MCF 10A (cell line): ENCODE measurements around the gene CENPB. TPM values are rescaled to one million over a fixed set of nuclear protein-coding genes. Genes with fewer than 3 reads are reported as not detected.
A peak's percentile ranks its signal among the peaks of the same experiment; 100 is the strongest.

Experiments used
- BruUV-seq: library from RNA; stranded (reverse); fragments of 400-500 nt; replicated peaks from 2 replicates; lab custom pipeline; 2021; lab: Mats Ljungman, UMichigan
- CTCF ChIA-PET: fragments of 300-600 bp; sonication (Branson Sonifier 250); formaldehyde crosslinking; extraction: SDS; loops from one replicate; lab custom pipeline; 2021; ENCODE audit warnings: antibody characterized with exemption, inconsistent platforms; lab: Yijun Ruan, JAX
- POLR2A ChIA-PET: fragments of 300-600, 350-650 bp; sonication (Branson Sonifier 250); formaldehyde crosslinking; extraction: SDS; loops from one replicate; lab custom pipeline; 2020; ENCODE audit warnings: antibody characterized with exemption, inconsistent platforms; lab: Yijun Ruan, JAX
- DNase-seq: peaks from one replicate; pipeline ENCODE4 v3.0.0-alpha.2; 2018; ENCODE audit not compliant: unreplicated experiment
- H3K27ac Mint-ChIP-seq: one replicate; pipeline ENCODE4 v1.8.0; 2022; ENCODE audit warnings: mild to moderate bottlenecking, low read depth, mixed read lengths; ENCODE audit not compliant: unreplicated experiment
- H3K27me3 Mint-ChIP-seq: one replicate; pipeline ENCODE4 v1.8.0; 2022; ENCODE audit warnings: mixed read lengths; ENCODE audit not compliant: insufficient read depth, unreplicated experiment
- H3K36me3 Mint-ChIP-seq: one replicate; pipeline ENCODE4 v1.8.0; 2022; ENCODE audit warnings: mild to moderate bottlenecking, moderate library complexity, mixed read lengths; ENCODE audit not compliant: insufficient read depth, unreplicated experiment
- H3K4me1 Mint-ChIP-seq: one replicate; pipeline ENCODE4 v1.8.0; 2022; ENCODE audit warnings: mixed read lengths; ENCODE audit not compliant: insufficient read depth, unreplicated experiment
- H3K4me3 Mint-ChIP-seq: one replicate; pipeline ENCODE4 v1.8.0; 2022; ENCODE audit warnings: mild to moderate bottlenecking, moderate library complexity, mixed read lengths; ENCODE audit not compliant: unreplicated experiment
- H3K9me3 Mint-ChIP-seq: one replicate; pipeline ENCODE4 v1.8.0; 2022; ENCODE audit warnings: mixed read lengths; ENCODE audit not compliant: unreplicated experiment
- intact Hi-C: fragments of 100-400 bp; cut with micrococcal nuclease; formaldehyde crosslinking; loops from 2 replicates; pipeline ENCODE4 v1.14.1; 2022
- total RNA-seq: library from RNA; stranded (reverse); gene quantifications from 2 replicates; pipeline ENCODE4 v1.2.3, GENCODE V29; 2022
- TF ChIP-seq, protein P1 (sequence below): fragments of 200-600 bp; IDR thresholded peaks from one replicate; pipeline ENCODE4 v1.8.0; 2022; ENCODE audit warnings: antibody characterized with exemption, mild to moderate bottlenecking; ENCODE audit not compliant: unreplicated experiment

CENPB gene
- total RNA-seq, 1 experiment from 2014 or later: 54.8 TPM

DNA sequence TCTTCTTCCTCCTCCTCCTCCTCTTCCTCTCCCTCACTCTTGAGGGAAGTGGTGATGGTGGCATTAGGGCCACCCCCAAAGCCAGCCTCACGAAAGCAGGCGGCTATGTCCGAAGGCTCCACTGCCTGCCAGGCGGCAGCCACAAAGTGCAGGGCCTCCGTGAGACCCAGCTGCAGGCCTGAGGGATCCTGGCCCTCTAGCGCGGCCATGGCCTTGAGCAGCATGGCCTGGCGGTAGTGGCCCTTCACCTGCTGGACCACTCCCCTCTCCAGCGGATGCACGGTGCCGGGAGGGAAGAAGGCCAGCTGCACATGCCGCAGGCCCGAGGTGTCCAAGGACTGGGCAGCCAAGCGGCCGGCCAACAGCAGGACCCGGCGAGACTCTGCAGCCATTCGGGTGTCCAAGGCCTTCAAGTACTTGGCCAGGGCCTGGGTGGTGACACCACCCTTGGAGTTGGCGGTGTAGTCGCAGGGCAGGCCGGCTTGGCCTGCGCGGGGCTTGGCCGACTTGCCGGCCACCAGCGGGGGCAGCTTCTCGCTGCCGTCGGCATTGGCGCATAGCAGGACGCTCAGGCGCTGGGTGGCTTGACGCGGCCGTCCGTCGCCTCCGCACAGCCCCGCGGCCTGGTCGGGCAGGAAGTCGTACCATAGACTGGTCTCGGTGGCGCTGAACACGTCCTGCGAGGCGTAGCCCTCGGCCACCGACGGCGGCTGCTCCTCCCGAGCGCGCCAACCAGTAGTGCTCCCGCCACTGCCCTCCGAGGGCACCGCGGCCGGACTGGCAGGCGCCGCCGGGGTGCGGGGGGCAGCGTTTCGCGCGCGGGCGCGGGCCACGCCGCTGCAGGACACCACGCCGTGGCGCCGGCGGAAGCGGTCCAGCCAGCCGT, 1.1 kb downstream of the CENPB start:
- H3K27me3 Mint-ChIP-seq: no peaks in the 10 kb centered on the region
- H3K27ac Mint-ChIP-seq: peak overlapping the region; percentile 42
- DNase-seq: no peak
- H3K36me3 Mint-ChIP-seq: peaks cover 21% of the 10 kb centered on the region
- peak overlapping the region; percentile 76 for H3K4me3 Mint-ChIP-seq
- BruUV-seq: no TSS peak
- TF ChIP-seq, protein P1, sequence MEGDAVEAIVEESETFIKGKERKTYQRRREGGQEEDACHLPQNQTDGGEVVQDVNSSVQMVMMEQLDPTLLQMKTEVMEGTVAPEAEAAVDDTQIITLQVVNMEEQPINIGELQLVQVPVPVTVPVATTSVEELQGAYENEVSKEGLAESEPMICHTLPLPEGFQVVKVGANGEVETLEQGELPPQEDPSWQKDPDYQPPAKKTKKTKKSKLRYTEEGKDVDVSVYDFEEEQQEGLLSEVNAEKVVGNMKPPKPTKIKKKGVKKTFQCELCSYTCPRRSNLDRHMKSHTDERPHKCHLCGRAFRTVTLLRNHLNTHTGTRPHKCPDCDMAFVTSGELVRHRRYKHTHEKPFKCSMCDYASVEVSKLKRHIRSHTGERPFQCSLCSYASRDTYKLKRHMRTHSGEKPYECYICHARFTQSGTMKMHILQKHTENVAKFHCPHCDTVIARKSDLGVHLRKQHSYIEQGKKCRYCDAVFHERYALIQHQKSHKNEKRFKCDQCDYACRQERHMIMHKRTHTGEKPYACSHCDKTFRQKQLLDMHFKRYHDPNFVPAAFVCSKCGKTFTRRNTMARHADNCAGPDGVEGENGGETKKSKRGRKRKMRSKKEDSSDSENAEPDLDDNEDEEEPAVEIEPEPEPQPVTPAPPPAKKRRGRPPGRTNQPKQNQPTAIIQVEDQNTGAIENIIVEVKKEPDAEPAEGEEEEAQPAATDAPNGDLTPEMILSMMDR: no peak
- intact Hi-C loops: loop anchor here (1.0 to 10.0 kb wide), 3 partner anchors 35 to 289 kb away; partner anchors contain the start of gene AP5S1
- peaks cover 45% of the 10 kb centered on the region for H3K4me1 Mint-ChIP-seq
- CTCF ChIA-PET: interaction anchor here (0.5 to 12.0 kb wide), 14 partner anchors 10 to 286 kb away, joined by 3 to 231 read pairs (median 4); partner anchors contain the start of genes ADISSP, AP5S1 and CDC25B
- no peaks in the 10 kb centered on the region for H3K9me3 Mint-ChIP-seq
- POLR2A ChIA-PET: interaction anchor here (0.6 to 5.2 kb wide), 14 partner anchors 10 to 109 kb away, joined by 3 to 61 read pairs (median 8); partner anchors contain the start of genes ADISSP, CDC25B and MAVS

DNA sequence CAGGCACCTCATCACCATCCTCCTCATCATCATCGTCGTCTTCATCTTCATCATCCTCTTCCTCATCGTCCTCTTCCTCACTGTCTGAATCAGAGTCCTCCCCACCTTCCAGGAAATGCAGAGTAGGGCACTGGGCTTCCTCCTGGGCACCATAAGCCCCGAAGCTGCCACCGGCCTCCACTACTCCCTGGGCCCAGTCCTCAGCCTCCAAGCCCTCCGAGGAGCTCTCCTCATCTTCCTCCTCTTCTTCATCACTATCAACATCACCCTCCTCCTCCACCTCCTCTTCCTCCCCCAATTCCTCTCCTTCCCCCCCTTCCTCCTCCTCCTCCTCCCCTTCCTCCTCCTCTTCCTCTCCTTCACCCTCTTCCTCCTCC, 1.7 kb downstream of the CENPB start:
- H3K27me3 Mint-ChIP-seq: no peaks in the 10 kb centered on the region
- no TSS peak for BruUV-seq
- intact Hi-C loops: loop anchor here (10.0 kb wide), 1 partner anchor 290 kb away; no protein-coding TSS in a partner anchor

DNA sequence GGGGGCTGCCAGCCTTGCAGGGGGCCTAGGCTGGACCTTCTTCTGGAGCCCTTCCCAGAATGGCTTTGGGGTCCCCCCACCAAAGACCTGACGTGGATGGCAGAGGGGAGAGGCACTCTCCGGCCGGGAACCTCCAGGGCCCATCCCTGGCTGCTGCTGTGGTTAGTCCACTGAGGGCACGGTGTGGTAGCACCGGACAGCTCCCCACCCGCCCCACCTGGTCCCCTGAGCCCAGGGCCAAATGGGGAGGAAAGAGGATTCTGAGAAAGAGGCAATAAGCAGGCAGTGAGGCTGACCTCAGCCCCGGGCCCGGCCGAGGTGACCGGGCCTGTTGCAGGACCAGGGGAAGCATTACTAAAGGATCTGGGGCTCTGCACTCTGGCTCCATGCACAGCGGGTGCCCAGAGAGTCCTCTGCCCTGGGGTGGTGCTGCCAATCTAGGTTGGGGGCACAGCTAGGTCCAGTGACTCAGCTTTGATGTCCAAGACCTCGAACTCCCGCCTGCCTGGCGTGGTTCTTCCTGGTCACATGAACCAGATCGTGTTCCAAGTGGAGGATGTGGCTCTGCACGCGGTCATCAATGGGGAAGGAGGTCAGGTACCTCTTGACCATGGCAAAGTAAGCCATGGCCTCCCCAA, 2.2 kb downstream of the CENPB start:
- Mint-ChIP-seq H3K9me3 (no peaks in the 10 kb centered on the region), H3K36me3 (peaks cover 21% of the 10 kb centered on the region), H3K27ac (peak overlapping the region; percentile 39), H3K4me3 (peak overlapping the region; percentile 76), H3K4me1 (peaks cover 48% of the 10 kb centered on the region), H3K27me3 (no peaks in the 10 kb centered on the region)
- POLR2A ChIA-PET: interaction anchor here (1.3 to 5.2 kb wide), 4 partner anchors 11 to 110 kb away, joined by 3 to 61 read pairs (median 17); partner anchors contain the start of genes ADISSP and CDC25B
- TF ChIP-seq, protein P1: no peak
- no peak for DNase-seq
- CTCF ChIA-PET: interaction anchor here (0.6 to 12.0 kb wide), 4 partner anchors 16 to 302 kb away, joined by 3 to 231 read pairs (median 13); partner anchors contain the start of genes ADISSP and AP5S1
- intact Hi-C loops: loop anchor here (10.0 kb wide), 1 partner anchor 290 kb away; no protein-coding TSS in a partner anchor
- BruUV-seq: TSS peak; percentile 52

More for the DNA sequence above, 1.7 kb downstream of the CENPB start:
- Mint-ChIP-seq H3K4me1 (peaks cover 48% of the 10 kb centered on the region), H3K4me3 (peak overlapping the region; percentile 76), H3K36me3 (peaks cover 21% of the 10 kb centered on the region), H3K9me3 (no peaks in the 10 kb centered on the region), H3K27ac (peak overlapping the region; percentile 42)
- POLR2A ChIA-PET: interaction anchor here (1.3 to 5.2 kb wide), 6 partner anchors 11 to 111 kb away, joined by 3 to 61 read pairs (median 11); partner anchors contain the start of genes ADISSP and CDC25B
- CTCF ChIA-PET: interaction anchor here (0.5 to 12.0 kb wide), 5 partner anchors 15 to 301 kb away, joined by 3 to 231 read pairs (median 3); partner anchors contain the start of genes ADISSP and AP5S1
- TF ChIP-seq, protein P1: no peak
- DNase-seq: no peak
